T-helper 1 cell (primary cell): ENCODE measurements around the gene PDE8B.

Experiments
- DNase-seq, 5 donors: peaks; one replicate each; pipeline ENCODE4 v3.0.0-alpha.2; 2012 to 2020

The PDE8B gene

GRCh38 chr5:77192441-77193050 is 17.9 kb upstream of the PDE8B start:
- DNase-seq: no peak

DNA sequence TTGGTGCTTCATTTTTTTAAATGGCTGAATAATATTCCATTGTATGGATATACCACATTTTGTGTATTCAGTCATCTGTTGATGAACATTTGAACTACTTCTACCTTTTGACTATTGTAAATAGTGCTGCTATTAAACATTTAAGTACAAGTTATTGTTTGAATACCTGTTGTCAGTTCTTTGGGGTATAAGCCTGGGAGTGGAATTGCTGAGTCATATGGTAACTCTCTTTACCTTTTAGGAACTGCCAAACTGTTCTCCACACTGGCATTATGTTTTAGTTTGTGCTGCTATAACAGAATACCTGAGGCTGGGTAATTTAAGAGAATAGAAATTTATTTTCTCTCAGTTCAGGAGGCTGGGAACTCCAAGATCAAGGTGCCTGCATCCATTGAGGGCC is 15.7 kb upstream of the PDE8B start:
- no peak for DNase-seq

DNA sequence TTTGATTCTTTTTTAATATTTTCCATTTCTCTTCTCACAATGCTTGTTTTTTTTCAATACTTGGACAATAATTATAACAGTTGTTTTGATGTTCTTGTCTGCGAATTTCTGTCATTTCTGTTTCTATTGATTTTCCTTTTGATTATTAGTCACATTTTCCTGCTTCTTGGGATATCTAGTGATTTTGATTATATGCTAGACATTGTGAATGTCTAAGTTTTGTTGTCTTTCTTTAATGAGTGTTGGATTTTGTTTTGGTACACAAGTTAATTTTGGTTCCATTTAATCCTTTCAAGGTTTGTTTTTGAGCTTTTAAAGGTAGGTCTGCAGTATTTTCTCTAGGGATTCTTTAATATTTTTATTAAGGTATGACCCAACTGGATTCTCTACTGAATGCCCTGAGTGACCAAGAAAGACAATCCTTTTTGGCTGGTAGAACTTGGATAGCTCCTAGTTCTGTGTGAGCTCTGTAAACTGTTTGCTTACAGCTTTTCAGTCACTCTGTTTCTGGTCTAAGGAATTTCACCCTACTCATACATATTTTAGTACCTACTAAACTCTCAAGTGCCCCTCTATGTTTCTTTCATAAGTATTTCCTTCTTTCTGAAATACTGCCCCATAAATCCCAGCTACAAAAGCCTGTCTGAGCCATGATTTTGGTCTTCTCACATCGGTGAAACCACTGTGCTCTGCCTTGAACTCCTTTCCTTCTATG is 12.5 kb upstream of the PDE8B start:
- DNase-seq: no peak

DNA sequence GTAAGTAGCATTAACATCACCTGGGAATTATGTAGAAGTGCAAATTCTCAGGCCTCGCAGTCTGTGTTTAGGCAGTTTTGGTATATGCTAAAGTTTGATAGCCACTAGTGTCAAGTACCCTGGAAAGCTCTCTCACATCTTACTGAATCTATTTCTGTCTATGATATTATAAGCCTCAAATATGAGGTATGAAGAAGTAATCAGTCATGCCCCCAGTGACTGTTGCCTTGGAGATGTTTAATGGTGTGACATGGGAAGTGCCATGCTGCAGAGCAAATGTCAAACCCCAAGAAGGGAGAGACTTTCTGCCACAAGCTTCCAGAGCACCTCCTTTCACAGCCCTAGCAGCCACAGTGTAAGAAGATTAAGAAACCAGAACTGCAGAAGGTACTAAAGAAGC is 9.8 kb upstream of the PDE8B start:
- no peak for DNase-seq

- DNase-seq: no peak
Measured at GRCh38 chr5:77202145-77202544, 8.3 kb upstream of the PDE8B start.

GRCh38 chr5:77204967-77205366 is 5.5 kb upstream of the PDE8B start:
- no peak for DNase-seq

GRCh38 chr5:77208507-77209163 is 1.8 kb upstream of the PDE8B start:
- DNase-seq: no peak

DNA sequence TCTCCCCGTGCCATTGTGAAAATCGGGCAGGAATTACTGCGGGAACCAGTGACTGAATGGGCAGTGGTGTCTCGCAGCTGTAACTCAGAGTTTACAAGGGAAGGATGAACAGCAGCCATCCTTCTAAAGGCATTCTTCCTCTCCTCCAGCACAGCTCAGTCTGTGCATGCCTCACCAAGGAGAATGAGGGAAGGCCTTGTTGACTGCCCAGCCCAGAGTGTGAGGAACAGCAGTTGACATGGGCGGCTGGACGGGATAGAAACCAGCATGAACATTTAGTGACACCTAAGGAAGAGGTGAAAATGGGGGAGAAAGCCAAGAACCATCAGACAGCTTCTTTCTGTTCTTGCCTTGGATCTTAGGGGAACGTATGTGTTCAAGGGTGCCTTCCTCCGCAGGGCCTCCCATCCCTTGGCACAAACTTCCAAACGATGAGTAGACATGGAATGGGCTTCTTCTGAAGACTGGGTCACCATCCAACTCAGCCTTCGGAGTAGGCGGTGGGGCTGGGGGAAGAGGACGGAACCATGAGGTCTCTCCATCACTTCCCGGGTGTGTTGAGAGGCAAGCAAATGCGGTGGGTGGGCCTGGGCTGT is 887 bp upstream of the PDE8B start:
- no peak for DNase-seq

DNA sequence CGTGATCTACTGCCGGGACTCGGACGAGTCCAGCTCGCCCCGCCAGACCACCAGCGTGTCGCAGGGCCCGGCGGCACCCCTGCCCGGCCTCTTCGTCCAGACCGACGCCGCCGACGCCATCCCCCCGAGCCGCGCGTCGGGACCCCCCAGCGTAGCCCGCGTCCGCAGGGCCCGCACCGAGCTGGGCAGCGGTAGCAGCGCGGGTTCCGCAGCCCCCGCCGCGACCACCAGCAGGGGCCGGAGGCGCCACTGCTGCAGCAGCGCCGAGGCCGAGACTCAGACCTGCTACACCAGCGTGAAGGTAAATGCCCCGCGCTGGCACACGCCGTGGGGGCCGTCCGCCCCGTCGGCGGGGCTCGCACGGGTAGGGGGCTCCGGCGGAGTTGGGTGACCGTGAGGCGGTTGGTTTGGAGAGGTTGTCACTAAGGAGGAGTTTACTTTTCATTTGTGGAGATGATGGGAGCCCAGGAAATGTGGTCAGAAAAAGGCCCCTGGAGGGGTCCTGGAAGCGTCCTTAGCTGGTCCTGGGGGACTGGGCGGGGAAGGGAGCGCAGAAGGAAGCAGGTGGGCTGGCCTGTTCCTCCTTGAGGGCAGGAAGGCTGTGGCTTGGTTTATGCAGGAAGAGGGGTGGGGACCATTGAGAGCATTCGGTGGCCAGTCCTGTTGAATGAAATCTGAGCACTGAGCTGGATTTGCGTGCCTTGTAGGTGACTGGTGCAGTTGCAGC is 647 bp downstream of the PDE8B start:
- DNase-seq: no peak

DNA sequence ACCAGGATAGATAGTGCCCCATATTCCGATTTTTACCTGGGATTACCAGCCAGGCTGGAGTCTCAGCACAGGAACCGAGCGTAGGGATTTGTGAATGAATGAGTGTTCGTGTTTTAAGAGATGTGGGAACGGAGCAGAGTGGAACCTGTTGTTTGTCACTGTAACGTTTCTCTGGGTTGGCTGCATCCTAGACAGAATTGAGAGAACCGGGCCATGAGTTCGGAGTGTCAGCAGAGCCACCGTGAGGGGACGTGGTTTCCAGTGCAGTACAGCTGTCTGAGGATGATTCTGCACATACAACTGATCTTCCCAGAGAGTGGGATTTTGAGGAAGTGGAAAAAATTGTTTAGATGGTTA is 1.2 kb downstream of the PDE8B start:
- DNase-seq: no peak

DNA sequence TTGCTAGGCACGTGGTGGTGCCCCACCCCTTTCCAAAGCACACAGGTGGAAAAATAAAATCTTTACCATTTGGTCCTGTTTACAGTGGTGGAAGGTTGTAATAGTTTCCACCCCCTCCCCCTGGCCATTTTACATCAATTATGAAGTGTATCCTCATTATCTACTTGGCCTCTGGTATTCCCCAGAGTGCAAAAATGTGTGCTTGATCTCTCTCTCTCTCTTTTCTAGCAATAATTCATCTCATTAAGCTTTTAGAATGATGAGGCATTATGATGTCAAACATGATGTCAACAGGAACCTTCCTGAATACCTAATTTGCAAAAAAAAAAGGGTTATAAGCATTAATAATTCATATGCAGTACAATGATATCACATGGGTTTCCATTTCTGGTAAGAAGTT is 3.1 kb downstream of the PDE8B start:
- no peak for DNase-seq

GRCh38 chr5:77214151-77214550 is 3.7 kb downstream of the PDE8B start:
- no peak for DNase-seq

DNA sequence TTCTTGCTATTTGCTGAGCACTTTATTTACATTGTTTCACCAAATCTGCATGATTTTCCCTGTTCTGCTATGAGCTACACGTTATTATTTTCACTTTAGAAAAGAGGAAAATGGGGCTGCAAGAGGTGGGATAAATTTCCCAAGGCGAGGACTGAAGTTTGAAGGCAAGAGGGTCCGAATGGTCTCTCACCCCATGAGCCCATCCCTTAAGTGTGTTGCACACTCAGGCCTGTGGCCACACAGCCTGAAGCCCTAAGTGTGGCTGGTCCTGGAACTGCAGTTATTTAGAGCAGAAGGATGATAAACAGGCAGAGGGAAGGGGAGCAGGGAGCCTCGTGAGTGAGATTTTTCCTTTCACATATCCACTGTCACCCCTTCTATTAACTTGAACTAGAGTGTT is 7.8 kb downstream of the PDE8B start:
- DNase-seq: no peak

DNA sequence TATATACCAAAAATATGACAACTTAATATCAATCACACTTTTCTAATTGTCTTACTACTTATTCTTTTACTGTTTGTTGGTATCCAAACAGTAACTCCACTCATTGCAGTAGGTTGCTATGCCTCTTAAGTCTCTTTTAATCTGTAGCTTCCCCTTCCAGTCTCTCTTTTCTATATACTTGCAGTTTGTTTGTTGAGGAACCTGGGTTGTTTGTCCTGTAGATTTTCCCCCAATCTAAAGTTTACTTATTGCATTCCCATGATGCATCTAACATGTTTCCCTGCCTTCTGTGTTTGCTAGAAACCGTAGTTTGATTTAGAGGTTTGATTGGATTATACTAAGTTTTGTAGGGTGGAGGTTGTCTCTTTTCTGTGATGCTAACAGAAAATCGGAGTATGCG is 10.6 kb downstream of the PDE8B start:
- DNase-seq: no peak

DNA sequence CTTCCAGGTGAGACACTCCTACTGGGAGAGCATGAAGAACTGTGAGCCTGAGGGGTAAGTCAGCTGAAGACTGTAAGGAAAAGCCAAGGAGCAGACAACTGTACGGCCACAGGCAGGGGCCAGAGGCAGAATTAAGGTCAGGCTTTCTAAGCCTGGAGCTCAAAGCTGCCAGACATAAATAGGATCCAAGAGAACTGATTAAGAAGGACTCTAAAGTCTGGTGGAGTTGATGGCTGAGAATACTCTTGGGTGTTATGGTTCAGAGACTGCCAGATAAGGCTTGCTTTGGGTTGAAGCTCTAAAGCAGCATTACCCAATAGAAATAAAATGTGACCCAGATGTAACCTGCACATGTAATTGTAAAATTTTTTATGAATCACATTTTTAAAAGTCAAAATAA is 12.2 kb downstream of the PDE8B start:
- no peak for DNase-seq

DNA sequence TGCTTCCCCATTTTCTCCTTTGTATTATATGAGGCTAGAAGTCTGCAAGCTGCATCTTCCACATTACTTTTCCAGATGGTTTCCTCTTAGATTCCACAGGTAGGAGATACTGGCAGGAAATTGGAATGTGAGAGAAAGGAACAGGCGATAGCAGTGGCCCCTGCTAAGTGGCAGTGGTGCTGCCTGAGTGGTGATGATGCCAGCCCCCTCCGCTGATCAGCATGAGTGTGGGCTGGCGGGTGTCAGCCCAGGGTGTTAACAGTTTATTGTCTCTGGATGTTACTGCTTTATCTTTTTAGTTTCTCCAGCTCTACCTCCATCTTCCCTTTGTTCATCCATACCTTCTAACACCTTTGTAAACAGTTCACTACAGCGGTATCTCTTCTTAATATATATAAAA is 13.2 kb downstream of the PDE8B start:
- DNase-seq: no peak

GRCh38 chr5:77224672-77225355 is 14.3 kb downstream of the PDE8B start:
- no peak for DNase-seq

- no peak for DNase-seq
Measured at GRCh38 chr5:77225531-77225930, 15.1 kb downstream of the PDE8B start.

GRCh38 chr5:77229887-77230286 is 19.4 kb downstream of the PDE8B start:
- DNase-seq: no peak

- DNase-seq: no peak
Measured at GRCh38 chr5:77230727-77231470, 20.4 kb downstream of the PDE8B start.

DNA sequence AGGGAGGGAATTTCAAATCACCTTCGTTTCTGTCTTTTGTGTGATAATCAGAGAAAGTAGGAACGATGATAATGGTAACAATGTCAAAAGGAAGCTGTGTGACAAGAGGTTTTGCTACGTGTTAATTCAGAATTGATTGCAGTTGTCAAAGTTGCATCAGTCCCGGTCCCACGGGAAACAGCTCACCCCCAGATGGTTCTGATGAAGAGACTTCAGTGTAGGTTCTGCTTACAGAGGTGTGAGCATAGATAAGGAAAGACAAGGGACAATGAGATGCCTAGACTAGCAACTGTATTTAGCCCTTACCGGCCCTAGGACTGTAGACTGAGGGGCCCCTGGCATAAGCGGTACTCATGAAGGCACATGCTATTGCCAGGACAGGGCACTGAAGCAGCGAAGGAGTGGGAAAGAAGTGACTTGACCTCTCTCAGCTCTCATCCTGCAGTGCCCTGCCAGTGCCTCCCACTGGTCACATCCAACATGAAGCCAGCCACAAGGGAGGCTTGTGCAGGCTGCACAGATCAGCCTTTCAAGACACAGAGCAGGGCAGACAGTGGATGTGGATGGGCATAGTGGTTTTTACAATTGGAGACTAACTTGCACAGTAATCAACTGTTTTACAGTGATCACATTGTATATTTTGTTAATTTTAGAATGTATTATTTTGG is 21.1 kb downstream of the PDE8B start:
- no peak for DNase-seq
